SKM-1 (cell line): ENCODE results near the gene VWA3A.
A peak's percentile ranks its signal among the peaks of the same experiment; 100 is the strongest.
"Not testable (repeated sequence)": the region's sequence is repeated elsewhere in the genome, so short reads cannot be mapped to it uniquely, and the experiment has no call there.

ENCODE experiments used
- DNase-seq: peaks from one replicate; lab custom pipeline; 2025; ENCODE audit not compliant: unreplicated experiment; lab: John Stamatoyannopoulos, UW

VWA3A gene

DNA sequence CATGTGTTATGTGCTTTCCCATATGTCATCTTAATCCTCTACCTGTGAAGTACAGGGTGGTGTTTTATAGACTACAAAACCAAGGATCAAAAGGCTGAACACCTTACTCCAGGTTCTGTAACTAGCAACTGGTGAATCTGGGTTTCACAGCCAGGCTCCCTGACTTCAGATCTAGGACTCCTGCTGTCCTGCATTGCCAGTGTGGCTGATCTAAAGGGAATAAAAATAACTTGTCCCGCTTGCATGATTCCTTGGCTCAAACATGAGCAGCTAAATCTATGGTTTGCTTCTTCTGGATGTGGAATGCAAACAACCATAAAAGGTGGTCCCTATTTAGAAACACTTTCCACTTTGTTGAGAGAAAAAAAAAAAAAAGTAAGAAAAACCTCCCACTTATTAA, 3.7 kb upstream of the VWA3A start:
- DNase-seq = no peak

DNA sequence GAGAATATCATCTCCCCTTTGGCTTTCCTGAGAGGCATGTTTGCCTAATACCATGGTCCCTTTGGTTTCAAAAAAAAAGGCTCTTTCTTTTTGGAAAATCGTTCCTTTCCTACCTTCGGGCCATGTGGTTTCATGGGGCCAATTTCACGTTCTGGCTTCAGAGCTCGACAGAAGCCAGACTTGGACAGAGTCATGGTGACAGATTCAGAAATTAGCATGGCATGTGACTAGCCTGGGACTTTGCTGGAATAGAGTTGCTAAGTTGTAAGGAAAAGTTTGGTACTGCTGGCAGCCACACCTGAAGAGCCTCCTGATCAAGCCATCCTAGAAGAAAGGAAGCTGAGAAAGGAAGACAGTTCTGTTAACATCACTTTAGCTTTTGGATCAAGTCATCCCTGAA, 2.4 kb upstream of the VWA3A start:
- no peak for DNase-seq

DNA sequence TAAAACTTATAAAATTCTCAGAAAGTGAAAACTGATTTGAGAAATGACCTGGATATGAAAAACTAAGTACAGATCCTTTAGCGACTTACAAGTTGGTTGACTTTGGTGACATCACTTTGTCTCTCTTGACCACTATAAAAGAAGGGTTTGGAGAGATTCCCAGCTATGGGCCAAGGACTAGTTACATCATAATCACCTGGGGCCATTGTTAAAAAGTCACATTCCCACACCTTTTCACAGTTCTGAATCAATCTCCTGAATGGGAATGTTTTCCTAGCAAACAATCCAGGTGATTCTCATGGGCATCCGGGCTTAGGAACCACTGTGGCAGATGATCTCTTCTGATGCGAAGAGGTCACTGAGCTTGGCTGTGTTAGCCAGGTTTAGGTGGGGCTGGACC, 620 bp upstream of the VWA3A start:
- DNase-seq = no peak

DNA sequence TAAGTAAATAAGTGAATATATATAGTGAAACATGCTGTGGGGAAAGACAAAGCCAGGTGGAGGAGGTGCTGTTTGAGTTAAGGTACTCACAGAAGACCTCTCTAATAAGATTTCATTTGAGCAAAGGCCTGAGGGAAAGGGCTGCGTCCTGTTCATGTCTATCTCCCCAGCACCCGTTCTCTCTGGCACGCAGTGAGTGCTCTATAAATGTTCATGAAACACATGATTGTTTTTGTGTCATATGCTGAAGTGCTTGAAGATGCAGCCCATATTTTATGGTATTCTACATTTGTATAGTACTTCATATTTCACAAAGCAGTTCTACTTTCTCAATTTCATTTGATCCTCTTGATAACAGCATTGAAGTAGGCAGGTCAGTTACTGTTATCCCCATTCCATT, 990 bp downstream of the VWA3A start:
- DNase-seq = no peak

DNA sequence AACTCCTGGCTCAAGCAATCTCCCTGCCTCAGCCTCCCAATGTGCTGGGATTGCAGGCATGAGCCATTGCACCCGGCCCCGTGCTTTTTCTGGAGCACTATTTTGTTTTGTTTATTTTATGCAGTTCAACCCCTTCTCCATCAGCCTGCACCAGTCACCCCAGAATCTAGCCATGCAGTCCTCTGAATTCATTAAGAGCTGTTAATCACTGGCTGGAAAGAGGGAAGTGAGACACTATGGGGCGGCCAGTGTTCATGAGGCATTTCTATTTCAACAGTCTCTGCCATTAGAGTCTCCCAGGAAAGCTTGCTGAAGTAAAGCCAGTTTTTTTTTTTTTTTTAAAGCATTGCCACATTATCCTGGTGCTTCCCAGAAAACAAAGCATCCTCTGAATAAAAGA, 1.7 kb downstream of the VWA3A start:
- DNase-seq = no peak

DNA sequence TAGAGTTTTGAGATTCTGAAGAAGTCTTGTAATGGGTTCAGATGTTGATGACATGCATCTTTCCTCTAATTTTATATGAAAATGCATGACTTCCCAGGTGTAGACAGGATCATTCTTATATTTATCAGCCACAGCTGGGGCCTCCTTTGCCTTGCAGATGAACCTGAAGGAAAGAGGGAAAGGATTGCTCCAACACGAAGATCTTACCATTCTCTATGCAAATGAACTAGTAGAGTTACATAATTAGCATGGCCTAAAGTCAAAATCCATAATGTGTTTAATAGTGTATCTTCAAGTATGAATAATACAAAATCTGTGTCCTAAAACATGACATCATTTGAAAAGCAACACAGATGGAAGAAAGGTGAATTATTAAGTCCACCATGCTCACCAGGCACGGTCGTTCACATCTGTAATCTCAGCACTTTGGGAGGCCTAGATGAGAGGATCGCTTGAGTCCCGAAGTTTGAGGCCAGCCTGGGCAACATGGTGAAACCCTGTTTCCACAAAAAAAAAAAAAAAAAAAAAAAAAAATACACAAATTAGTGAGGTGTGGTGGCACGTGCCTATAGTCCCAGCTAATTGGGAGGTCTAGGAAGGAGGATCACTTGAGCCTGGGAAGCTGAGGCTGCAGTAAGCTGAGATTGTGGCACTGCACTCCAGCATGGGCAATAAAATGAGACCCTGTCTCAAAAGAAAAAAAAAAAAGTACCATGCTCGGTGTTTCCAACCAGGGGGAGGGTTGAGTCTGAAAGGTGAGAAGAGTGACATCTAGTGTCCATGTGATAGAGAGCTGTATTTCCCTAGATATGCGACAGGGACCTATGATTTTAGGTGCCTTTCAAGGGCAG, 6.3 kb downstream of the VWA3A start:
- DNase-seq = peak; percentile 33

DNA sequence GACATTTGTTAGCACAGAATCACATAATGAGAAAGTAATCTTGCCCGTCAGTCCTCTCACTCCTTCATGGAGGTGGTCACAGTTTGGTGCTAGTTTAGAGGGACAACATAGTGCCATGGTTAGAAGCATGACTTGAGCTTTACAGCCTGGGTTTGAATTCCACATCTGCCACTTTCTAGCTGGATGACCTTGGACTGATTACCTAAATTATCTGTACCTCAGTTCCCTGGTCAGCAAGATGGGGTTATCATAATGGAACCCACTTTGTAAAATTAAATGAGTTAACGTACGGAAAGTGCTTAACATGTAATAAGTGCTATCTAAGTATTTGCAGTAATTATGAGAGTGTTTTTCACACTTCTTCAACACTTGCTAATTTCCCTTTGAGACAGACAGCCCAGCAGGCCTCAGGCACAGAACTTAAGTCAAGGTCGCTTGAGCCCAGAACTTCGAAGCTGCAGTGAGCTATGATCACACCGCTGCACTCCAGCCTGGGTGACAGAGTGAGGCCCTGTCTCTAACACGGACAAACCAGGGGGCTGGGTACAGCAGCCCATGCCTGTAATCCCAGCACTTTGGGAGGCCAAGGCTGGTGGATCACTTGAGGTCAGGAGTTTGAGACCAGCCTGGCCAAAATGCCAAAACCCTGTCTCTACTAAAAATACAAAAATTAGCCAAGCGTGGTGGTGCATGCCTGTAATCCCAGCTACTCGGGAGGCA, 7.1 kb downstream of the VWA3A start:
- DNase-seq = no peak

DNA sequence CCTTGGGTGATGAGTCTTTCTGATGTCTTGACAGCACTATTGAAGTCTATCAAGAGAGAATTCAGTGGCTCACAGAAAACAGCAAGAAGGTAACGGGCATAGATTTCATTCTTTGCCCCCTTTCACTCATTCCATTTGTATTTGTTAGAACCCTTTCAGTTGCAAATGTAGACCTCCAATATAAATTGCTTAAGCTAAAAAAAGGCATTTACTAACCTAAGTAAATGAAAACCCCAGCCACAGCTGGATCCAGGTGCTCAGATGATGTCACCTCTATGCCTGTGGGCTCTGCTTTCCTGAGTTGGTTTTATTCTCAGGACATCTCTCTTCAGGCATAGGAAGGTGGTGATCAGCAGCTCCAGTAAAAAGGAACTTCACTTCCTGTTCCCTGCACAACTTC, 11.1 kb downstream of the VWA3A start:
- no peak for DNase-seq

DNA sequence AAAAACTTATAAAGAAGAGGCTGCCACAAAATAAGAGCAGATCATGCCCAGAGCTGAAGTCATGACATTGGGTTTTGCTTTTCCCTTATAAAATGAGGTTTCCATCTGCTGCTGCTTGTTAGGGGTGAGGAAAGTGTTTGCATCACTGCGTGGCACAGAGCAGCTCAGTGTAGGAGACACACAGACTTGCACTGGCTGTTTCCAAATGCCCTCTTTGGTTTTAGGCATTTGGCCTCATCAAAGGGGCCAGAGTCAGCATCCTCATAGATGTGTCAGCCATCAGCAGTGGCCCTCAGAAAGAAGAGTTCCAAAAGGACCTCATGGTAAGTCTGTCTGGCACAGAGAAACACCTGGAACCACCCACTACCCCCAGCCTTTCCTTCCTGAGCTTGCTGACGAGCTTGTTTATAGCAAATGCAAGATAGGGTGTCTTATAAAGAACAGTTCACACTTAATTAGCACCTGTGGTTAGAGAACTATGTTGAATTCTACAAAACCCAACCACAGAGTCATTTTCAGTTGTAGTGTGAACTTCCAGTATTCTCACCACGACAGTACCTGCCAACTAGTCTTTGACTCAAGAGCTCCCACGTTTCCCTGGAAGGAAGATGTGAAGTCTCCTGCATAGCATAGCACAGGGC, 17.0 kb downstream of the VWA3A start:
- DNase-seq = no peak

DNA sequence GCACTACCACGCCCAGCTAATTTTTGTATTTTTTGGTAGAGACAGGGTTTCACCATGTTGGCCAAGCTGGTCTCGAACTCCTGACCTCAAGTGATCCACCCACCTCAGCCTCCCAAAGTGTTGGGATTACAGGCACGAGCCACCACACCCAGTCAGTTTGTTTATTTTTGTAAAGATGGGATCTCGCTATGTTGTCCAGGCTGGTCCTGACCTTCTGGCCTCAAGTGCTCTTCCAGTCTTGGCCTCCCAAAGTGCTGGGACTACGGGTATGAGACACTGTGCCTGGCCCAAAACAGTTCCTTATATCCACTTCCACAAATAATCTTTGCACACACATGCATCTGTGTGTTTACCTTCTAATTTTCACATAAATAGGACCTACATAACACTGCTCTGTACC, 19.3 kb downstream of the VWA3A start:
- not testable (repeated sequence) for DNase-seq

DNA sequence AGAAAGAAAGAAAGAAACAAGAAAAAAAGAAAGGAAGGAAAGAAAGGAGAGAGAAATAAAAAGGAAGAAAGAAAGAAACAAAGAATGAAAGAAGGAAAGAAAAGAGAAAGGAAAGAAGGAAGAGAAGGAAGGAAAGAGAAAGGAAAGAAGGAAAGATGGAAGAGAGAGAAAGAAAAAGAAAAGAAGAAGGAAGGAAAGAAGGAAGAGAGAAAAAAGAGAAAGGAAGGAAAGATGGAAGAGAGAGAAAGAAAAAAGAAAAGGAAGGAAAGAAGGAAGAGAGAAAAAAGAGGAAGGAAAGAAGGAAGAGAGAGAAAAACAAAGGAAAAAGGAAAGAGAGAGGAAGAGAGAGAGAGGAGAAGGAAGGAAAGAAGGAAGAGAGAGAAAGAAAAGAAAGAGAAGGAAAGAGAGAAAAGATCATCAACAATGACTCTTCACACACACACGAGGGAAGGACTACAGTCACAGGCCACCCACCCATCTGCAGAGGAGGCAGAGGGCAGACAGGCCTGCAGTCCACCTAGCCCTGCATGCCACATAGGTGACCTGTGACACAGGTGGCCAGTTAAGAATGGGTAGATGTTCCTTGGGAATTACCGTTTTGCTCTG, 23.9 kb downstream of the VWA3A start:
- DNase-seq = no peak

DNA sequence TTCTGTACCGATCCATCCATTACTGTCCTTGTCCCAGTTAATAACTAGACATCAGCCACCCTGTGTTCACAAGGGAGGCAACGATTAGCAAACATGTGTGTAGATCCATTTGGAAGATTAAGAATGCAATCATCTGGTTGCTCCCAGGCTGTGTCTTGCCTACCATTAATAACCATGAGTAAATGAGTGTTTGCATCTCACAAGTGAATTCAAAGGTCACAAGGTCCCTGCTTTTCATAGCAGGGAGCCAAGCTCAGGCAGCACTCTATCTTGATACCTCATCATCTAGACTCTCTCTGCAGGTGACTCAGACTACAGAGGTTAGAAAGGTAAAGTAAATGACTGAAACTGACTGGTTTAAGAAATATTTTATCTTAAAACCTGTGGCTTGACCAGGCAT, 25.3 kb downstream of the VWA3A start:
- DNase-seq = no peak

DNA sequence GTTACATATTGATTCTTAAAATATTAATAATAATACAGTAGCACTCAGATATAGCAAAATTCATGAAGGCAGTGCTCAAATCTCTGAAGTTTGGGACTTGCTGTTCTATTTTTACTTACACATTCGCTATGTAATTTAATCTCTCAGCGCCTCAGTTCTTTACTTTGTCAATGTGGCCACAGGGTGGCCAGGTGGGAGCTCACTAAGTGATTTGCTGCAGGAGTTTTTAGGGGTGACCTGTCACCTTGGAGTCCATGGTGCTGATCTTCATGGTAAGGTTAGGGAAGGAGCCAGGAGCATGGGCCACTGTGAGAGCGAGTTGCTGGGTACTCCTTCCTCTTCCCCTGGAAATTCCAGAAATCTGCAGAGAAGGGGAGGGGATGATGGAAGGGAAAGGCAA, 28.1 kb downstream of the VWA3A start:
- no peak for DNase-seq

DNA sequence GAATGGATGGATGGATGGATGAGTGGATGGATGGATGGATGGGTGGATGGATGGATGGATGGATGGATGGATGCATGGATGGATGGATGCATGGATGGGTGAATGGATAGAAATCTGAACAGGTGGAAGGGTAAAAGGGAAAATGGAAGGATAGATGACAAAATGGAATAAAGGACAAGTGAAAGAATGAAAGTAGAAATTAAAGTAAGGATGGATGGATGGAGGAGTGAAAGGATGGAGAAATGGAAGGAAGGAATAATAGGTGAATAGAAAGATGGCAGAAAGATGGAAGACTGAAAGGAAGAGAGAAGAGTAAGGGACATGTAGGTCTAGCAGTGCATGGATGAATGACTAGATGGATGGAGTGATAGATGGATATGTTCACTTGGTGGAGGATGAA, 29.9 kb downstream of the VWA3A start:
- no peak for DNase-seq

DNA sequence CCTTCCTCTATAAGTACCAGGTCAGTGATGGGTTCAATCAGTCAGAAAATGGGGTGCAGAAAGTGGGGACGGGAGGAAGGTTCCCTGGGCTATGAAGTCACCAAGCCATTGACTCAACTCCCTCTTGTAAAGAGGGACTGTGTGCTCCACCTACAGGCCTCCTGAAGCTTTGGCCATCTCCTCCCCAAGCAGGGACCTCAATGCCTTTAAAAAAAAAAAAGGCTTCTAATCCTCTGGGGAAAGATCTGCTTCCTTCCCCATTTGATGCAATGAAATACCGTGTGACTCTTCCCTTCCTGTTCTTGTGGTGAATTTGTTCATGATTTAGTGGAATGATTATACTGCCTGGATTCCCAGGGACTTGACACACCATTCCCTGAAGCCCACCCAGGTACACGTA, 30.8 kb downstream of the VWA3A start:
- peak; percentile 55 for DNase-seq

DNA sequence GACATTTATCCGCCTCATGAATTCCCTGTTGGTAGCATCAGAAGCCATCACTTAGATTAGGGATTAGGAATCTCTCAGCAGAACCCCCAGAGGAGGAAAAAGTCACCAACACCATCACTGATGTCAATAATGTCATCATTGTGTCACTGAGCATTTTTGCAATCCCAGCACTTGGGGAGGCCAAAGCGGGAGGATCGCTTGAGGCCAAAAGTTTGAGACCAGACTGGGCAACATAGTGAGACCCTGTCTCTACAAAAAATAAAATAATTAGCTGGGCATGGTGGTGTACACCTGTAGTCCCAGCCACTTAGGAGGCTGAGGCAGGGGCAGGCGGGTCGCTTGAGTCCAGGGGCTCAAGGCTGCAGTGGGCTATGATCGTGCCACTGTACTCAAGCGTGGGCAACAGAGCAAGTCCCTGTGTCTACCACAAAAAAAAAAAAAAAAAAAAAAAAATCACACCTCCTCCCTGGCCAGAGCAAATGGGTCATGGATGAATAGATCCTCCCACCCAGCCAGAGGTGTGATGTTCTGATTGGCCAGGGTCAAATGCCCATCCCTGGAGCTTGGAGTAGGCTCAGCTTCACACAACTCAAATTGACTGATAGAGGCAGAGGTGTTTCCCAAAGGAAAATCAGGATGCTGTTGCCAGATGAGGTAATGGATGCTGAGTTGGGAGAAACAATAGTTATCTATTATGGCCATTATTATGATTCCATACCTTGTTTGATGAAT, 31.6 kb downstream of the VWA3A start:
- no peak for DNase-seq

DNA sequence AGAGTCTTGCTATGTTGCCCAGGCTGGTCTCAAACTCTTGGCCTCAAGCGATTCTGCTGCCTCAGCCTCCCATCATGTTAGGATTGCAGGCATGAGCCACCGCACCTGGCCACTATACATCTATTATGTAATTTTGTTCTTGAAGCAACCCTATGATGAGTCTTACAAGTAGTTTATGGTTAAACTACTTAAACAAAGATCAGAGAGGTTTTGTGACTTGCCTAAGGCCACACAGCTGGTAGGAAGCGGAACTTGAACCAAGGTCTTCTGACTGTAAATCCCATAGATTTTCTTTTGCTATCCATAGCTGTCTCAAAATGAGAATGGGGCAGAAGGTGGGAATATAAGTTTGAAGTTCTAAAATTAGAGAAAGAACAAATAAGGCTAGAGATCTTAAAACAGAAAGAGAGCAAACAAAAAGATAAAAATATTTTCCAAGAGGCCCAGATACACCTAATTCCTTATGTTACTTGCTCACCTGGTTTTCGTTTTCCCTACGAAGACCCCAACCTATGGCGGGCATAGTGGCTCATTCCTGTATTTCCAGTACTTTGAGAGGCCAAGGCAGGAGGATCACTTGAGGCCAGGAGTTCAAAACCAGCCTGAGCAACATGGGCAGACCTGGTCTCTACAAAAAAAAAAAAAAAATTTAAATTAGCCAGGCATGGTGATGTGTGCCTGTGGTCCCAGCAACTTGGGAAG, 32.4 kb downstream of the VWA3A start:
- no peak for DNase-seq

DNA sequence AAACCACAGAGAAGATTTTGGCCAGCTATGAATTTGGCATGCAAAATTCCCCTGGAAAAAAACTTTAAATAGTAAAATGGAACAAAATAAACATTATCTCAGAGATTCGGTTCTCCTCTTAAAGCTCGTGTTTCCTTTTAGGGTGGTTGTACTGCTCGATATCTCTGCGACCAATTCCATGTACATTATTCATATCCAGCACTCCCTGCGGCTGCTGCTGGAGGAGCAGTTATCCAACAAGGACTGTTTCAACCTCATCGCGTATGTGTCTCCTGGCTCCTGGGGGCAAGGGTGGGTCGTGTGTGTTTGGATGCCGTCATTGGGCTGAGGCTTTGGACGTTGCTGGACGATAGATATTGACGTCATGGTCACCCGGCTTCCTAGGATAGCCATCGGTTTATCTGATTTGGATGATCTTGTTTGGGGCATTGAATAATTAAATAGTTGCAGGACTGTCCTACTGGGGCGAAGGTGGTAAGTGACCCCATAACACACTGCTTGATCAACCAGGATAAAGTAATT, 33.8 kb downstream of the VWA3A start:
- no peak for DNase-seq

DNA sequence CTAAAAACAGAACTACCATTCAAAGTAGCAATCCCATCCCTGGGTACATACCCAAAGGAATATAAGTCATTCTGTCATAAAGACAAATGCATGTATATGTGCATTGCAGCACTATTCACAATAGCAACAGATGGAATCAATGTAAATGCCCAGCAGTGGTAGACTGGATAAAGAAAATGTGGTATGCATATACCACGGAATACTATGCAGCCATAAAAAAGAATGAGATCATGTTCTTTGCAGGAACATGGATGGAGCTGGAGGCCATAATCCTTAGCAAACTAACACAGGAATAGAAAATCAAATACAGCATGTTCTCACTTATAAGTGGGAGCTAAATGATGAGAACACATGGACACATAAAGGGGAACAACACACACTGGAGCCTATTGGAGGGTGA, 36.2 kb downstream of the VWA3A start:
- DNase-seq = not testable (repeated sequence)

DNA sequence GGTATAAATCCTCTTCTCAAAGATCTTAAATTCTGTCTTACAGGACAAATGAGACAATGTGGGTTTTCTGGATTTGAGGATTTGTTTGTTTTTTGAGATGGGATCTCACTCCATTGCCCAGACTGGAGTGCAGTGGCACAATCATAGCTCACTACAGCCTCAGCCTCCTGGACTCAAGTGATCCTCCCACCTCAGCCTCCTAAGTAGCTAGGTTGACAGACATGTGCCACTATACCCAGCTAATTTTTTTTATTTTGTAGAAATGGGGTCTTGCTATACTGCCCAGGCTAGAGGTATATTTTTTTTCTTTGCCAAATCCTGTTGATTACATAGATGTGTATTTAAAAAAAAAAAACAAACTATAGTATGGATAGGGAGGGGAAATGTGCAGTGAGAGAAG, 38.2 kb downstream of the VWA3A start:
- no peak for DNase-seq
